ENCODE measurements around the gene YAP1.
A peak's percentile ranks its signal among the peaks of the same experiment; 100 is the strongest.

Gene YAP1

GRCh38 chr11:102109896-102110760 is at the start of gene YAP1:
YAP1 (plus strand) TSS chr11:102110447; CDS start chr11:102110849, 402 bp downstream.
- DNase-seq, result no peak

DNA sequence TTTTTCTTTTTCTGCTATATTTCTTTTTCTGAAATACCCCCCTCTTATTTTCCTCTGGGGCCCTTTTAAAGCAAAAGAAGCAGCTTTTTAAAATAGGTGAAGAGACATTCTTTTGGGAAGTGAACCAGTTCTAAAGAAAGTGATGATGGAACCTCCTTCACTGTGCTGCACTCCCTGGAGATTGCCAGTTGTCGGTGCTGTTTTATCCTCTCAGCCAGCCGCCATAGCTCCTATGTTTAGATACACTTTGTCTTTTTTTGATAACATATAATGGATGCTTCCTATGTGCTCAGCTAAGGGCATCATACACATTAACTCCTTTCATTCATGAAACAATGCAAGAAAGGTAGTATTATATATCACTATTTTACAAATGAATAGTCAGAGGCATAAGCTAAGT is 49.0 kb upstream of the YAP1 start:
- DNase-seq, result no peak

DNA sequence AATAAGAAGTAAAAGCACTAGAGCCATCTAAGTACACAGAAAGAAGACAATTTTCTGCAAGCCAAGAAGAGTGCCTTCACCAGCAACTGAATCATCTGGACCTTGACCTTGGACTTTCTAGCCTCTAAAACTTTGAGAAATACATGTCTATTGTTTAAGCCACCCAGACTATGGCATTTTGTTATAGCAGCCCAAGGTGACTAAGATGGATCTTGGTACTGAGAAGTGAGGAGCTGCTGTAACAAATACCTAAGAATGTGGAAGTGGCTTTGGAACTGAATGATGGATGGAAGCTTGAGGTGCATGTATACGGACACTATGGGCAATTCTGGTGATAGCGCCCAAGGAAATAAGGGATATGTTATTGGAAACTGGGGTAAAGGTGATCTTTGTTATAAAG is 48.1 kb upstream of the YAP1 start:
- DNase-seq, result no peak

GRCh38 chr11:102064316-102064715 is 45.9 kb upstream of the YAP1 start:
- no peak for DNase-seq

GRCh38 chr11:102070766-102071165 is 39.5 kb upstream of the YAP1 start:
- DNase-seq, result no peak

- DNase-seq, result peak; percentile 0
These were observed 38.5 kb upstream of the YAP1 start for GRCh38 chr11:102071497-102072472.

GRCh38 chr11:102073253-102073652 is 37.0 kb upstream of the YAP1 start:
- no peak for DNase-seq

DNA sequence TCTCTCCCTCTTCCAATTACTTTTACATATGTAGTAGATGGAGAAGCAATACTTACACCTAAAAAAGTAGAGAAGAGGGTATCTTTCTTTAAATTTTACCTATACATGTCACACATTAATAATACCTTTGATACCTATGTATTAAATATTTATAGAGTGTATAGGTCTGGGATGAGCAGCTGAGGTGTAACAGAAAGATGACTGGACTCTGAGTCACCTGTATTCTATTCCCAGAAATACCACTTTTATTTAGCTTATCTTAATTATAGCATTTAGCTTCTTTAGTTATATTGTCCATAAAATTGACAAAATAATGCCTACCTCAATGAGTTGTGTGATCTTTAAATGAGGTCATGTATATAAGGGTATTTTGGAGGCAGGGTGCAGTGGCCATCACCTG is 30.6 kb upstream of the YAP1 start:
- DNase-seq, result no peak

- no peak for DNase-seq
These were observed 28.9 kb upstream of the YAP1 start for GRCh38 chr11:102081313-102081712.

- DNase-seq, result no peak
These were observed 24.2 kb upstream of the YAP1 start for GRCh38 chr11:102085864-102086551.

DNA sequence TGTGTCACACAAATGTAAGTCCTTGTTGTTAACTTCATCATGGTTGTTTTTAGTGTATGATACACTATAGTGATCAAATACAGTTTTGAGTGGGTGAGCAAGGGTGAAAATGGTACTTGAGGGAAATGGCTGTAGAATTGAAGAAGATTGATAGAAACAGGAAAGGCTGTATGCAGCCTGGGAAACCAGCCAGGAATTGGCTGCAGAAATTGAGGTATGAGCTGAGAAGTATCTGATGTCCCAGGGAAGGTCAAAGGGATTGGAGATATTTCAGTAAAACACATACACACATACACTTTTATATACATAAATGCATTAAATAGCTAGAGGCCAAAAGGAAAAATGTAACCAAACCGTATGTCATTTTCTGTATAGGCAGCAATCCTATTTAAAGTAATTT is 13.1 kb upstream of the YAP1 start:
- no peak for DNase-seq

- DNase-seq, result no peak
These were observed 10.5 kb upstream of the YAP1 start for GRCh38 chr11:102099755-102100154.

- no peak for DNase-seq
These were observed 1.4 kb upstream of the YAP1 start for GRCh38 chr11:102108734-102109440.

DNA sequence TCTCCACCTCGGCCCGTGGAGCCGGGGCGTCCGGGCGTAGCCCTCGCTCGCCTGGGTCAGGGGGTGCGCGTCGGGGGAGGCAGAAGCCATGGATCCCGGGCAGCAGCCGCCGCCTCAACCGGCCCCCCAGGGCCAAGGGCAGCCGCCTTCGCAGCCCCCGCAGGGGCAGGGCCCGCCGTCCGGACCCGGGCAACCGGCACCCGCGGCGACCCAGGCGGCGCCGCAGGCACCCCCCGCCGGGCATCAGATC is 439 bp downstream of the YAP1 start:
- DNase-seq, result no peak

GRCh38 chr11:102111011-102111786 is 952 bp downstream of the YAP1 start:
- no peak for DNase-seq

GRCh38 chr11:102111787-102112508 is 1.7 kb downstream of the YAP1 start:
- DNase-seq, result no peak

DNA sequence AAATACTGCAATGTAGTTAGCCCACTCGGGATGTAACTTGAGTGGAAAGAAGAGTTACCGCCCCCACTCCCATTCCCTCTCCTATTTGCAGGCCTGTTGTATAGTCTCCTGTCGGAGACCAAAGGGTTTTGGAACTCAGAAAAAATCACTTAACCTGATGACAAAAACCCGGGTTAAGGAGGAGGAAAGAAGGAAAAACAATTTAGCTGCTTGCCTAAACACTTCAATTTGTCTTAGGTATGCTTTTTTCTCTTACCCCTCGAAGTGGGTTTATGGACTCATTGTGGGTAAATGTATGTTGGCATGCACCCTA is 2.2 kb downstream of the YAP1 start:
- no peak for DNase-seq

DNA sequence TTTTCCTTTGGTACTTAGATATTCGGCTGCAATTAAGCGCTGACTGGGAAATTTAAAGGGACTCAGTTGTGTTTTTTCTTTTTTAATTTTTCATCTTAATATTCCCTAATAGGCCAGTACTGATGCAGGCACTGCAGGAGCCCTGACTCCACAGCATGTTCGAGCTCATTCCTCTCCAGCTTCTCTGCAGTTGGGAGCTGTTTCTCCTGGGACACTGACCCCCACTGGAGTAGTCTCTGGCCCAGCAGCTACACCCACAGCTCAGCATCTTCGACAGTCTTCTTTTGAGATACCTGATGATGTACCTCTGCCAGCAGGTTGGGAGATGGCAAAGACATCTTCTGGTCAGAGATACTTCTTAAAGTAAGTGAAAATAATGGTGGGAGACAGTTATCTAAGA is 3.8 kb downstream of the YAP1 start:
- DNase-seq, result no peak

DNA sequence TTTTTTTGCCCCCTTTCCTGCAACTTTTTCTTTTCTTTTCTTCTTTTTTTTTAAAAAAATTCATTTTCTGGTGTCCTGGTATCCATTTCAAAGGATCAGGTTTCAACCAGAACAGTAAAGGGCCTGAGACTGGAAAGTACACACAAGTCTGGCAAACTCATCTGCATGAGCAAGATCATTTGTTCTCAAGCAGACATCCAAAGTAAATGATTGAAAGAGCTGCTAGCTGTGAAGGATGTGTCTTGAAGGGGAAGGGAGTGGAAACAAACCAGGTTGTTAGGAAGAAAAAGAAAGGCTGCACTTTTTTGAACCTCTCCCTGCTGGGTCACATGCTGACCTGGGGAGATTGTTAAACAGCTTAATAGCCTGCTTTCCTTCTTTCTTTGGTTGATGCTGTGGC is 5.3 kb downstream of the YAP1 start:
- no peak for DNase-seq

GRCh38 chr11:102116453-102117205 is 6.4 kb downstream of the YAP1 start:
- DNase-seq, result no peak

All from NCI-H2171 treated with DMSO at 0.1 percent for 48 hours (cell line).